Progenitor cell of endocrine pancreas (in vitro differentiated cells): ENCODE results near the gene PCSK1N. TPM values are rescaled to one million over a fixed set of nuclear protein-coding genes. Genes with fewer than 3 reads are reported as not detected.

Experiments
- DNase-seq: peaks from one replicate; pipeline ENCODE4 v3.0.0; 2021; ENCODE audit warnings: low spot score; ENCODE audit not compliant: unreplicated experiment
- H3K27ac Mint-ChIP-seq: 2 replicates; pipeline ENCODE4 v1.8.0; 2021; ENCODE audit warnings: mild to moderate bottlenecking, moderate library complexity, mixed read lengths
- H3K27me3 Mint-ChIP-seq: 2 replicates; pipeline ENCODE4 v1.8.0; 2021; ENCODE audit warnings: mixed read lengths
- H3K36me3 Mint-ChIP-seq: 2 replicates; pipeline ENCODE4 v1.8.0; 2022; ENCODE audit warnings: mixed read lengths; ENCODE audit not compliant: insufficient read depth
- H3K4me1 Mint-ChIP-seq: 2 replicates; pipeline ENCODE4 v1.8.0; 2021; ENCODE audit warnings: low read depth, mixed read lengths
- H3K4me3 Mint-ChIP-seq: 2 replicates; pipeline ENCODE4 v1.8.0; 2021; ENCODE audit warnings: low read depth, mild to moderate bottlenecking, moderate library complexity, mixed read lengths
- H3K9me3 Mint-ChIP-seq: 2 replicates; pipeline ENCODE4 v1.8.0; 2021; ENCODE audit warnings: low read depth, mixed read lengths
- CTCF ChIP-seq: fragments of 200-600 bp; sonication (generic); IDR thresholded peaks from one replicate; pipeline ENCODE4 v1.5.0; 2021; ENCODE audit warnings: antibody characterized with exemption, mild to moderate bottlenecking; ENCODE audit not compliant: unreplicated experiment
- total RNA-seq: library from RNA; stranded (reverse); gene quantifications from 2 replicates; pipeline ENCODE4 v1.2.1, GENCODE V29; 2021

The PCSK1N gene
- total RNA-seq, 1 donor from 2014 or later, result 58.3 TPM

DNA sequence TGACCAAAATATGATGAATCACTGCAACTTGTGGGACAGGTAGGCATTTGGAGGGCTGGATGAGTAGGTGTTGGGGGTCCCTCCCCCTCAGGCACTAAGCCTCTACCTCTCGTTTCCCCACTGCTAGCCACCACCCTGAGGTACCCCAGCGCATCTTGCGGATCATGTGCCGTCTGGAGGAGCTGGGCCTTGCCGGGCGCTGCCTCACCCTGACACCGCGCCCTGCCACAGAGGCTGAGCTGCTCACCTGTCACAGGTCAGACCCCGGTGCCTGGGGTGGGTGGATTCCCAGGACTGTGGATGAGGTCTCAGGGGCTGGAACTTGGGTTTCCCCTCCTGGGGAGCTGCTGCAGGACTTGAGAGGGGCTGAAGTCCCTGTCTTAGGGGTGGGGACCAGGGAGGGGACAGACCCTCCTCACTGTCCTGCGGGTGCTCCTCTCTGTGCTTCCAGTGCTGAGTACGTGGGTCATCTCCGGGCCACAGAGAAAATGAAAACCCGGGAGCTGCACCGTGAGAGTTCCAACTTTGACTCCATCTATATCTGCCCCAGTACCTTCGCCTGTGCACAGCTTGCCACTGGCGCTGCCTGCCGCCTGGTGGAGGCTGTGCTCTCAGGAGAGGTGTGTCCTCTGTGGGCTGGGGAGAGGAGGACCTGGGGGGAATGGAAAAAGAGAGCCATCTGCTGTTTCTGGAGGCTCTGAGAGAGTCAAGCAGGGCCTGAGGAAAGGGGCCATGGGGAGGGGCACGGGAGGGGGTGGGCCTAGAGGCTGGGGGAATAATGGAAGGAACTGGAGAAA is 19.2 kb downstream of the PCSK1N start:
- DNase-seq, result no peak
- TF ChIP-seq CTCF, result no peak
- Mint-ChIP-seq H3K4me1 (no peaks in the 10 kb centered on the region), H3K36me3 (peaks cover 9% of the 10 kb centered on the region), H3K4me3 (no peak overlapping the region), H3K27me3 (no peaks in the 10 kb centered on the region), H3K9me3 (peaks cover 18% of the 10 kb centered on the region), H3K27ac (no peak overlapping the region)

GRCh38 chrX:48815266-48815665 is 20.1 kb downstream of the PCSK1N start:
- H3K4me1 Mint-ChIP-seq, result no peaks in the 10 kb centered on the region
- H3K9me3 Mint-ChIP-seq, result peaks cover 22% of the 10 kb centered on the region
- no peaks in the 10 kb centered on the region for H3K27me3 Mint-ChIP-seq

DNA sequence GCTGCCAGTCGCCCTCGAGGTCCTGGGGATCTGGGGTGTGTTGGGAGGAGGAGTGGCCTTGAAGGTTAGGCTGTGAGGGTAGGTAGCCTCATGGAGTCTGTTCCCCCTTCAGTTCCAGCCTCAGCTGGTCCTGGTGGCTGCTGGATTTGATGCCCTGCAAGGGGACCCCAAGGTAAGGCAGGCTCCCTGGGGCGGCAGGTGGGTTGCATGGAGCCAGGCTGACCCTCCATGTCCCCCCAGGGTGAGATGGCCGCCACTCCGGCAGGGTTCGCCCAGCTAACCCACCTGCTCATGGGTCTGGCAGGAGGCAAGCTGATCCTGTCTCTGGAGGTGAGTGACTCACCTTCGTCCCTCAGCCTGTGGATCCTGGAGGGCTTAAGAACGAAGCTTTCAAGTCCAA is 20.7 kb downstream of the PCSK1N start:
- DNase-seq, result no peak
- Mint-ChIP-seq H3K27ac (no peak overlapping the region), H3K4me3 (no peak overlapping the region), H3K9me3 (peaks cover 19% of the 10 kb centered on the region), H3K27me3 (no peaks in the 10 kb centered on the region), H3K4me1 (no peaks in the 10 kb centered on the region), H3K36me3 (peaks cover 10% of the 10 kb centered on the region)
- TF ChIP-seq CTCF, result no peak

More at GRCh38 chrX:48815266-48815665, 20.1 kb downstream of the PCSK1N start:
- TF ChIP-seq CTCF, result no peak
- Mint-ChIP-seq H3K4me3 (no peak overlapping the region), H3K27ac (no peak overlapping the region), H3K36me3 (peaks cover 11% of the 10 kb centered on the region)
- DNase-seq, result no peak

GRCh38 chrX:48813644-48814043 is 21.8 kb downstream of the PCSK1N start:
- no peak for TF ChIP-seq CTCF
- no peaks in the 10 kb centered on the region for H3K27me3 Mint-ChIP-seq
- no peaks in the 10 kb centered on the region for H3K4me1 Mint-ChIP-seq
- H3K36me3 Mint-ChIP-seq, result peaks cover 9% of the 10 kb centered on the region
- H3K27ac Mint-ChIP-seq, result no peak overlapping the region
- DNase-seq, result no peak
- H3K4me3 Mint-ChIP-seq, result no peak overlapping the region
- H3K9me3 Mint-ChIP-seq, result peaks cover 10% of the 10 kb centered on the region

GRCh38 chrX:48806081-48806480 is 29.3 kb downstream of the PCSK1N start:
- Mint-ChIP-seq H3K27me3 (no peaks in the 10 kb centered on the region), H3K4me1 (peaks cover 2% of the 10 kb centered on the region), H3K27ac (no peak overlapping the region), H3K4me3 (no peak overlapping the region), H3K9me3 (peaks cover 18% of the 10 kb centered on the region), H3K36me3 (peaks cover 15% of the 10 kb centered on the region)
- TF ChIP-seq CTCF, result no peak
- no peak for DNase-seq
